Subcutaneous abdominal adipose tissue (tissue), 5 donors: ENCODE data around the gene ANO9.
A peak's percentile ranks its signal among the peaks of the same experiment; 100 is the strongest.

Source experiments
- H3K27ac ChIP-seq: one replicate; pipeline ENCODE4 v1.7.0; 2013; ENCODE audit warnings: low read depth, mild to moderate bottlenecking, inconsistent platforms, low read length, moderate library complexity
- H3K27me3 ChIP-seq, 5 donors: one replicate each; pipeline ENCODE4 v1.7.0; 2013; ENCODE audit warnings: low read length in 5 of 5, inconsistent platforms in 1 of 5; ENCODE audit not compliant: control insufficient read depth in 5 of 5, insufficient read depth in 4 of 5
- H3K36me3 ChIP-seq, 5 donors: one replicate each; pipeline ENCODE4 v1.7.0; 2013; ENCODE audit warnings: low read length in 5 of 5; ENCODE audit not compliant: control insufficient read depth in 5 of 5, insufficient read depth in 5 of 5
- H3K4me1 ChIP-seq, 5 donors: one replicate each; pipeline ENCODE4 v1.7.0; 2013; ENCODE audit warnings: low read length in 5 of 5, mild to moderate bottlenecking in 3 of 5, moderate library complexity in 1 of 5; ENCODE audit not compliant: control insufficient read depth in 5 of 5, insufficient read depth in 5 of 5
- H3K4me3 ChIP-seq, 5 donors: one replicate each; pipeline ENCODE4 v1.7.0; 2013; ENCODE audit warnings: low read length in 5 of 5, low read depth in 1 of 5
- H3K9ac ChIP-seq, 5 donors: one replicate each; pipeline ENCODE4 v1.7.0; 2013; ENCODE audit warnings: low read length in 5 of 5, mild to moderate bottlenecking in 4 of 5, moderate library complexity in 3 of 5
- H3K9me3 ChIP-seq, 5 donors: one replicate each; pipeline ENCODE4 v1.7.0; 2013; ENCODE audit warnings: low read length in 5 of 5; ENCODE audit not compliant: control insufficient read depth in 5 of 5
- donor health status: healthy.
- donor health status: healthy.
- donor health status: healthy.
- donor health status: healthy.
- donor health status: healthy.

ANO9 gene

DNA sequence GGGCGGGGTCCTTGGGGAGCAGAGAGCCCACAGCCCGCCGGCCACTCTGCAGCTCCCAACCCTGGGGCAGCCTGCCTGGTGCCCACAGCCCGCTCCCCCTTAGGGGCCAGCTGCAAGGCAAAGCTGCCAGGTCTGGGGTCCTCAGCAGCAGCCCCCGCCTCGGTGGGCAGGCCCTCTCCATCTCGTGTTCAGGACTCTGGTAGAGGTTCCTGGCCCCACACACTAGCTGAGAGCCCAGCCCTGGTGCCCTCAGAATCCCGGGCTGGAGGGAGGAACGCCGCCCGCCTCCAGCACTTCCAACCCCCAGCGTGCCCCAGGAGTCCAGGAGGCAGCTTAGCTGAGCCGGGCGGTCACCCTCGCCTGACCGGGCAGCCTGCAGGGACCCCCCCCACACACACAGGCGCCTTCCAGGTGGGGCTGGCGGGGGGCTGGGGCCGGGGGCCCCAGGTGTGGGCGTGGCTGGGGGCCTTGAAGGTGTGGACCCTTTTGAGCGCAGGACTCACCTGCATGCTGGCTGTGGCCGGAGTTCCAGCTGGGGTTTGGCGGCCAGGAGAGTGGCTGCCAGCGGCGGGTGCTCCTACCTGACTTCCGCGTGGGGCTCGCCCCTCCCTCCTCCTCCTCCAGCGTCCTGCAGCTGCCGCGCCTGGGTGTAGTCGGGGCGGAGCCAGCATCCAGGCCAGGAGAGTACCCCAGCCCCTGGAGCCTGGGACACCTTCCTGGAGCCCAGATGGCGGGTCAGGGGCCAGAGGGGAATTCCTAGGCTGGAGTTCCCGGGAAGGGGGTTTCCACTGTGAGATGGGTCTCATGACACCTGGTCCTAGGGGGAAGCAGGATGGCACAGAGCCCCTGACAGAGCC is at the start of gene ANO9:
Gene ANO9, minus strand, starts transcription at position 594 of the 857 bp plus-strand sequence. Its CDS starts 85 bp downstream, at position 509.
- H3K4me1 ChIP-seq, result peaks cover 4 to 20% (median 10%) of the 10 kb centered on the region in 5 donors
- no peak within 1 kb of the TSS for H3K4me3 ChIP-seq
- H3K27me3 ChIP-seq, result peaks cover 19 to 47% (median 28%) of the 10 kb centered on the region in 5 donors
- H3K36me3 ChIP-seq, result no peaks in the 10 kb centered on the region
- H3K27ac ChIP-seq, result no peak within 1 kb of the TSS
- H3K9me3 ChIP-seq, result no peaks in the 10 kb centered on the region
- H3K9ac ChIP-seq, result peak within 1 kb of the TSS in 1 of 5 donors; percentile 13

DNA sequence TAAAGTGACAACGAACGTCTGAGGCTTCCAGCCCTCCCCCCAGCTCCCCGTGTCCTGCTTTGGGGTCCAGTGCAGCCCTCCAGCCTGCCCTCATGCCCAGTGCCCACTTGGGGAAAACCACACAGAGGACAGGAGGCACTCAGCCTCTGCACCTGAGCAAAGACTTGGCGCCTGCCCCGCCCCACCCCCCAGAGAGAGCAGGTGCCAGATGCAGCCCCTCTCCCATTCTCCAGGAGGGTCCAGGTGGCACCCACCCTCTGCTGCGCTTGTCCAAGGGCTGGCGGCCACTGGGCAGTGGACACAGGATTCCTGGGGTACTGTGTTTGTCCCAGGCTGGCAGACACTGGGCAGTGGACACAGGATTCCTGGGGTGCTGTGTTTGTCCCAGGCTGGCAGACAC is 49.5 kb upstream of the ANO9 start:
- no peak overlapping the region for H3K4me3 ChIP-seq
- H3K9ac ChIP-seq, result no peak overlapping the region
- no peaks in the 10 kb centered on the region for H3K9me3 ChIP-seq
- no peaks in the 10 kb centered on the region for H3K4me1 ChIP-seq
- no peaks in the 10 kb centered on the region for H3K27me3 ChIP-seq
- no peak overlapping the region for H3K27ac ChIP-seq
- peaks cover 0 to 81% (median 46%) of the 10 kb centered on the region in 5 donors for H3K36me3 ChIP-seq

GRCh38 chr11:490930-491260 is 49.1 kb upstream of the ANO9 start:
- no peaks in the 10 kb centered on the region for H3K27me3 ChIP-seq
- no peak overlapping the region for H3K4me3 ChIP-seq
- H3K4me1 ChIP-seq, result no peaks in the 10 kb centered on the region
- H3K27ac ChIP-seq, result no peak overlapping the region
- no peak overlapping the region for H3K9ac ChIP-seq
- peaks cover 0 to 77% (median 46%) of the 10 kb centered on the region in 5 donors for H3K36me3 ChIP-seq
- H3K9me3 ChIP-seq, result no peaks in the 10 kb centered on the region

GRCh38 chr11:490186-490929 is 48.5 kb upstream of the ANO9 start:
- H3K4me1 ChIP-seq, result no peaks in the 10 kb centered on the region
- H3K36me3 ChIP-seq, result peaks cover 0 to 71% (median 42%) of the 10 kb centered on the region in 5 donors
- no peak overlapping the region for H3K4me3 ChIP-seq
- no peak overlapping the region for H3K27ac ChIP-seq
- H3K27me3 ChIP-seq, result no peaks in the 10 kb centered on the region
- no peaks in the 10 kb centered on the region for H3K9me3 ChIP-seq
- H3K9ac ChIP-seq, result no peak overlapping the region

DNA sequence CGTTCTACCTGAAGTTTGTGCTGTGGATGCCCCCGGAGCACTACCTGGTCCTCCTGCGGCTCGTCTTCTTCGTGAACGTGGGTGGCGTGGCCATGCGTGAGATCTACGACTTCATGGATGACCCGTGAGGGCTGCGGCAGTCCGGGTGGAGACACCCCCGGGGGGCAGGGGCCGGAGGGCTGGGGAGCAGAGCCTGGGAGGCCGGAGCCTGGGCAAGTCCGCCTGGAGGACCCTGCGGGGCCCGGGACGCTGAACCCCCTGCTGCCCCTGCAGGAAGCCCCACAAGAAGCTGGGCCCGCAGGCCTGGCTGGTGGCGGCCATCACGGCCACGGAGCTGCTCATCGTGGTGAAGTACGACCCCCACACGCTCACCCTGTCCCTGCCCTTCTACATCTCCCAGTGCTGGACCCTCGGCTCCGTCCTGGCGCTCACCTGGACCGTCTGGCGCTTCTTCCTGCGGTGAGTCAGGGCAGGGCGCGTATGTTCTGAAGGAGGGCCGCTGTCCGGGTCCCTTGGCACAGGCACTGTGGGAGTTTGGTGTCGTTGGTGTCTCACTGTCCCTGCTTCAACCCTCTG is 47.9 kb upstream of the ANO9 start:
- Histone ChIP-seq H3K27me3 (no peaks in the 10 kb centered on the region), H3K9ac (no peak overlapping the region), H3K4me1 (no peaks in the 10 kb centered on the region), H3K27ac (no peak overlapping the region), H3K9me3 (no peaks in the 10 kb centered on the region), H3K36me3 (peaks cover 0 to 65% (median 36%) of the 10 kb centered on the region in 5 donors), H3K4me3 (no peak overlapping the region)

DNA sequence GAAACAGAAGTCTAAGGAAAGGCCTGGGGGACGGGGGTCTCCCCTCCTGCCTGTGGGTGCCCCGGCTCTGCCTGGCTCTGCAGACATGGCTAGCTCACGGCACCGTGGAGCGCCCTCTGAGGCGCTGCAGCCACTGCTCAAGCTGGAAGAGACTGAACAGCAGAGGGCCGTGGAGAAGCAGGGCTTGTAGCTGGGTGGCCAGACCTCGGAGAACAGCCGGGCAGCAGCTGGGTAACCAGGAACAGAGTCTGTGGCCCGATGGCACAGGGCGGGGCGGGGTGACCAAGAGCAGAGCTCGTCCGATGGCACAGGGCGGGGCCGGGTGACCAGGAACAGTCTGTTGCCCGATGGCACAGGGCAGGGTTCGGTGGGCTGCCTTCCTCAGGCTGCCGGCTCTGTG is 47.2 kb upstream of the ANO9 start:
- H3K27ac ChIP-seq, result no peak overlapping the region
- no peak overlapping the region for H3K9ac ChIP-seq
- H3K9me3 ChIP-seq, result no peaks in the 10 kb centered on the region
- no peaks in the 10 kb centered on the region for H3K4me1 ChIP-seq
- peaks cover 0 to 58% (median 29%) of the 10 kb centered on the region in 5 donors for H3K36me3 ChIP-seq
- no peaks in the 10 kb centered on the region for H3K27me3 ChIP-seq
- no peak overlapping the region for H3K4me3 ChIP-seq

DNA sequence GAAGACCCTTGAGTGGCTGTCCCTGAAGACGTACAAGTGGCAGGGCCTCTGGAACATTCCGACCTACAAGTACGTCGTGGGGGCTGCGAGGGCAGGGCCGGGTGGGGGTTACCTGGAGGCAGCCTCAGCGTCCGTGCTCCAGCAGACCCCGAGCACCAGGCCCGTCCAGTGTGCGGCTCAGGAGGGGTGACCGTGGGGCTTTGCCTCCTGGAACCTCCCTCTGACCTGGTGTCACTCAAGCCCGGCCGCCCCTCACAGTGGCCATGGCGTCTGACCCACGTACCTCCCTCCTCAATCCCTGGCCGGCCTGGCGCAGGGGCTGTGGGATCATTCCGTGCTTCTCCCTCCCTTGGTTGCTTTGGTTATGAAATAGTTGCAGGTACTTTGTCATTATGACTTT is 46.8 kb upstream of the ANO9 start:
- no peaks in the 10 kb centered on the region for H3K9me3 ChIP-seq
- H3K9ac ChIP-seq, result no peak overlapping the region
- no peak overlapping the region for H3K27ac ChIP-seq
- no peaks in the 10 kb centered on the region for H3K27me3 ChIP-seq
- H3K4me1 ChIP-seq, result no peaks in the 10 kb centered on the region
- no peak overlapping the region for H3K4me3 ChIP-seq
- peaks cover 0 to 55% (median 26%) of the 10 kb centered on the region in 5 donors for H3K36me3 ChIP-seq

GRCh38 chr11:488062-488461 is 46.3 kb upstream of the ANO9 start:
- peaks cover 0 to 50% (median 25%) of the 10 kb centered on the region in 5 donors for H3K36me3 ChIP-seq
- H3K9me3 ChIP-seq, result no peaks in the 10 kb centered on the region
- H3K27me3 ChIP-seq, result no peaks in the 10 kb centered on the region
- no peak overlapping the region for H3K27ac ChIP-seq
- H3K9ac ChIP-seq, result no peak overlapping the region
- no peak overlapping the region for H3K4me3 ChIP-seq
- no peaks in the 10 kb centered on the region for H3K4me1 ChIP-seq

- Histone ChIP-seq H3K9me3 (no peaks in the 10 kb centered on the region), H3K27me3 (no peaks in the 10 kb centered on the region), H3K4me1 (no peaks in the 10 kb centered on the region), H3K36me3 (peaks cover 0 to 45% (median 25%) of the 10 kb centered on the region in 5 donors), H3K4me3 (no peak overlapping the region), H3K27ac (no peak overlapping the region), H3K9ac (no peak overlapping the region)
Observed at GRCh38 chr11:487571-488021, 45.8 kb upstream of the ANO9 start.

DNA sequence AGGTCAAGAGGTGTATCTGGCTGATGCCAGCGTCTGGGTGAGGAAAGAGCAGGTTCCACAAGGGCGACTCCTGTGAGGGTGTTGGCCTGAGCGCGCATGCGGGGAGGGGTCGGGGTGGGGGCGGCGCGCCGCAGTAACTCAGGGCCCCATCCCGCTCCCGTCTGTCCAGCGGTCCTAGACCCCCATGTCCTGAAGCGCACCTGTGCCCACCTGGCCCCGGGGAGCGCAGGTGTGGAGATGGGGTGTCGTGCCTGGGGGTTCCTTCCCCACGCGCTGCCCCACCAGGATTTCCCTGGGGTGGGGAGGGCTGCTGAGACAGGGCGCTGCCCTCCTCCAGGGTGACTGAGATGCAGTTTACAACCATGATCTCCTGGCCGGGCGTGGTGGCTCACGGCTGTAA is 44.4 kb upstream of the ANO9 start:
- Histone ChIP-seq H3K36me3 (peaks cover 0 to 38% (median 23%) of the 10 kb centered on the region in 5 donors), H3K4me3 (no peak overlapping the region), H3K9ac (no peak overlapping the region), H3K27me3 (no peaks in the 10 kb centered on the region), H3K9me3 (no peaks in the 10 kb centered on the region), H3K4me1 (no peaks in the 10 kb centered on the region), H3K27ac (no peak overlapping the region)
